K562 (cell line): ENCODE results near the gene URAD.

ENCODE experiments used
- CTCF ChIP-seq, 3 experiments: IDR thresholded peaks in 2 of 3; conservative IDR thresholded peaks in 1 of 3; 2 replicates each; pipeline ENCODE4 v1.5.1; 2011 to 2012; ENCODE audit warnings: low read length in 3 of 3, mild to moderate bottlenecking in 3 of 3, control low read depth in 2 of 3, improper control_type of control experiment in 1 of 3, inconsistent platforms in 1 of 3, low read depth in 1 of 3, mixed read lengths in 1 of 3, moderate library complexity in 1 of 3; ENCODE audit not compliant: insufficient read depth in 2 of 3
- FOXP4 ChIP-seq: sonication (generic); formaldehyde crosslinking; IDR thresholded peaks from 2 replicates; pipeline ENCODE4 v1.8.0; 2022; ENCODE audit warnings: mild to moderate bottlenecking, missing genetic modification reagents, borderline replicate concordance
- HNRNPL ChIP-seq: fragments of 200-400 bp; formaldehyde crosslinking; IDR thresholded peaks from 2 replicates; pipeline ENCODE4 v1.6.1; 2017; ENCODE audit warnings: low read depth, mild to moderate bottlenecking, low read length
- MLLT1 ChIP-seq, 2 experiments: fragments of 450-650 bp; IDR thresholded peaks; 2 replicates each; pipeline ENCODE4 v1.6.1; 2016
- MTA3 ChIP-seq: fragments of 450-650 bp; formaldehyde crosslinking; IDR thresholded peaks from 2 replicates; pipeline ENCODE4 v1.6.1; 2017; ENCODE audit warnings: mild to moderate bottlenecking, borderline replicate concordance
- POLR2AphosphoS5 ChIP-seq: IDR thresholded peaks from 2 replicates; pipeline ENCODE4 v1.6.1; 2011; ENCODE audit warnings: mild to moderate bottlenecking, low read depth, low read length, moderate library complexity; ENCODE audit not compliant: control insufficient read depth, insufficient read depth
- TAF9B ChIP-seq: fragments of 450-650 bp; IDR thresholded peaks from 2 replicates; pipeline ENCODE4 v1.6.1; 2018; ENCODE audit warnings: mild to moderate bottlenecking; ENCODE audit not compliant: partially characterized antibody
- TCF3 ChIP-seq: sonication (generic); formaldehyde crosslinking; IDR thresholded peaks from 2 replicates; pipeline ENCODE4 v1.4.0; 2020; ENCODE audit warnings: mild to moderate bottlenecking, missing genetic modification reagents
- THRA ChIP-seq: fragments of 450-650 bp; IDR thresholded peaks from 2 replicates; pipeline ENCODE4 v1.6.1; 2017; ENCODE audit warnings: mild to moderate bottlenecking, moderate library complexity
- ZNF311 ChIP-seq: fragments of 250-450 bp; sonication (Bioruptor Pico); IDR thresholded peaks from 2 replicates; pipeline ENCODE4 v1.4.0; 2020; ENCODE audit warnings: mild to moderate bottlenecking, moderate library complexity
- ZNF395 ChIP-seq: fragments of 200-800 bp; sonication (Bioruptor generic); IDR thresholded peaks from 2 replicates; pipeline ENCODE4 v1.6.1; 2017; ENCODE audit warnings: missing genetic modification characterization, missing compliant biosample characterization
- ZNF589 ChIP-seq: fragments of 200-800 bp; sonication (Bioruptor generic); IDR thresholded peaks from 2 replicates; pipeline ENCODE4 v1.6.1; 2016; ENCODE audit warnings: low read depth, missing genetic modification characterization, missing compliant biosample characterization

- TF ChIP-seq CTCF (IDR thresholded peaks at IDR 0.05 in 2 of 3, conservative IDR thresholded peaks at IDR 0.05 in 1 of 3; ENCODE audit: insufficient read depth in 2 of 3, low read depth in 1 of 3, low read length in 3 of 3) (no peak), MLLT1 (IDR thresholded peaks at IDR 0.05) (no peak), POLR2AphosphoS5 (no peak), MTA3 (no peak), ZNF395 (no peak), ZNF589 (CRISPR knock-in tag) (no peak), TAF9B (no peak), HNRNPL (no peak), TCF3 (no peak), THRA (no peak), ZNF311 (CRISPR knock-in tag) (no peak), FOXP4 (no peak)
Observed at GRCh38 chr13:27961227-27962085, 27.0 kb downstream of the URAD start.
